GM18873 (cell line): ENCODE results near the gene IFTAP.

Experiments used
- ATAC-seq: cut with Tn5 transposase; IDR thresholded peaks from one replicate; pipeline ENCODE4 v1.9.1; 2021; ENCODE audit warnings: mild to moderate bottlenecking, moderate library complexity, moderate number of reproducible peaks; ENCODE audit not compliant: unreplicated experiment, low FRiP score

The IFTAP gene

GRCh38 chr11:36591433-36591832, 2.9 kb upstream of the IFTAP start:
- ATAC-seq: no peak

GRCh38 chr11:36596880-36597279, 2.6 kb downstream of the IFTAP start:
- no peak for ATAC-seq

GRCh38 chr11:36598051-36598450, 3.7 kb downstream of the IFTAP start, which contains the start of gene RAG2:
Gene RAG2 (minus strand): TSS chr11:36598236. CDS start chr11:36594168, 4,068 bp downstream.
- no peak for ATAC-seq

- ATAC-seq: no peak
These were observed 5.9 kb downstream of the IFTAP start for GRCh38 chr11:36600180-36600579.

GRCh38 chr11:36601155-36601554, 6.9 kb downstream of the IFTAP start:
- no peak for ATAC-seq

GRCh38 chr11:36602135-36602534, 7.8 kb downstream of the IFTAP start:
- ATAC-seq: no peak

GRCh38 chr11:36605221-36606216, 11.2 kb downstream of the IFTAP start:
- ATAC-seq: no peak

- no peak for ATAC-seq
These were observed 14.3 kb downstream of the IFTAP start for GRCh38 chr11:36608491-36609199.

- no peak for ATAC-seq
These were observed 15.1 kb downstream of the IFTAP start for GRCh38 chr11:36609383-36609782.

GRCh38 chr11:36615826-36616225, 21.5 kb downstream of the IFTAP start:
- no peak for ATAC-seq

- no peak for ATAC-seq
These were observed 23.5 kb downstream of the IFTAP start for GRCh38 chr11:36617543-36618362.

GRCh38 chr11:36618363-36619047, 24.2 kb downstream of the IFTAP start:
- no peak for ATAC-seq

- ATAC-seq: no peak
These were observed 25.2 kb downstream of the IFTAP start for GRCh38 chr11:36619502-36619901.

GRCh38 chr11:36620246-36620645, 25.9 kb downstream of the IFTAP start:
- no peak for ATAC-seq

GRCh38 chr11:36622431-36623136, 28.3 kb downstream of the IFTAP start:
- no peak for ATAC-seq

- ATAC-seq: no peak
These were observed 29.2 kb downstream of the IFTAP start for GRCh38 chr11:36623494-36623893.

GRCh38 chr11:36627006-36627405, 32.7 kb downstream of the IFTAP start:
- no peak for ATAC-seq

- no peak for ATAC-seq
These were observed 33.2 kb downstream of the IFTAP start for GRCh38 chr11:36627471-36627870.

GRCh38 chr11:36628141-36628540, 33.8 kb downstream of the IFTAP start:
- no peak for ATAC-seq
